GM12801 (cell line): ENCODE data around the gene RAB6B.

ENCODE experiments used
- CTCF ChIP-seq: IDR thresholded peaks from one replicate; pipeline ENCODE4 v1.5.1; 2011; ENCODE audit warnings: control low read depth; ENCODE audit not compliant: insufficient read length; ENCODE audit errors: extremely low read depth

The RAB6B gene

GRCh38 chr3:133871368-133872090 lies 24.2 kb downstream of the RAB6B start:
- TF ChIP-seq CTCF, result no peak

GRCh38 chr3:133870822-133871221 lies 24.9 kb downstream of the RAB6B start:
- no peak for TF ChIP-seq CTCF

GRCh38 chr3:133869586-133869985 lies 26.1 kb downstream of the RAB6B start:
- no peak for TF ChIP-seq CTCF

GRCh38 chr3:133868758-133869475 lies 26.8 kb downstream of the RAB6B start:
- TF ChIP-seq CTCF, result no peak

GRCh38 chr3:133868186-133868585 lies 27.5 kb downstream of the RAB6B start:
- no peak for TF ChIP-seq CTCF

GRCh38 chr3:133866141-133866540 lies 29.5 kb downstream of the RAB6B start:
- TF ChIP-seq CTCF, result no peak

- TF ChIP-seq CTCF, result no peak
These were observed 30.4 kb downstream of the RAB6B start for GRCh38 chr3:133865136-133865855.
